Heart left ventricle (tissue), 16 donors: ENCODE data around the gene DOCK7. TPM values are rescaled to one million over a fixed set of nuclear protein-coding genes. Genes with fewer than 3 reads are reported as not detected.

Experiments
- ATAC-seq, 4 donors: fragments of 200-7000 bp; cut with Tn5 transposase; one replicate each; pipeline ENCODE4 v1.9.1; 2020 to 2022; ENCODE audit warnings: moderate library complexity in 4 of 4, mild to moderate bottlenecking in 3 of 4, moderate number of reproducible peaks in 1 of 4
- DNase-seq, 5 donors: peaks; one replicate each; pipeline ENCODE4 v3.0.0-alpha.2; 2020
- H3K27ac ChIP-seq, 12 donors: fragments of 200-600 bp; sonication (generic) in 4 of 12; one replicate each; pipeline versions ENCODE4 v1.5.0 to v1.8.0; 2016 to 2022; ENCODE audit warnings: mild to moderate bottlenecking in 2 of 12
- H3K27me3 ChIP-seq, 9 donors: fragments of 200-600 bp; sonication (generic) in 2 of 9; one replicate each; pipeline versions ENCODE4 v1.5.1 to v1.8.0; 2016 to 2022; ENCODE audit warnings: mild to moderate bottlenecking in 3 of 9
- H3K36me3 ChIP-seq, 9 donors: fragments of 200-600 bp; sonication (generic) in 2 of 9; one replicate each; pipeline versions ENCODE4 v1.5.0 to v1.8.0; 2018 to 2022; ENCODE audit warnings: mild to moderate bottlenecking in 2 of 9
- H3K4me1 ChIP-seq, 12 donors: fragments of 200-600 bp; sonication (generic) in 4 of 12; one replicate each; pipeline versions ENCODE4 v1.5.0 to v1.8.0; 2016 to 2022; ENCODE audit warnings: mild to moderate bottlenecking in 3 of 12
- H3K4me3 ChIP-seq, 12 donors: fragments of 200-600 bp; sonication (generic) in 4 of 12; one replicate each; pipeline versions ENCODE4 v1.5.0 to v1.8.0; 2017 to 2022; ENCODE audit warnings: mild to moderate bottlenecking in 9 of 12, moderate library complexity in 4 of 12
- H3K9me3 ChIP-seq, 12 donors: fragments of 200-600 bp; sonication (generic) in 4 of 12; one replicate each; pipeline versions ENCODE4 v1.5.0 to v1.8.0; 2016 to 2022; ENCODE audit warnings: mild to moderate bottlenecking in 1 of 12
- POLR2A ChIP-seq, 2 donors: fragments of 450-650 bp; IDR thresholded peaks; one replicate each; pipeline ENCODE4 v1.6.1; 2017; ENCODE audit warnings: antibody characterized with exemption in 2 of 2, mild to moderate bottlenecking in 2 of 2, moderate library complexity in 2 of 2
- WGBS, 4 donors: extraction: QIAGEN DNeasy Blood & Tissue Kit in 2 of 4; methylation state at CpG; one replicate each; pipeline versions ENCODE4 v1.1.5 to v1.1.7; 2013 to 2018; 5-methylcytosine and 5-hydroxymethylcytosine counted together
- intact Hi-C, 10 donors: fragments of 100-400 bp; cut with DNase I; formaldehyde crosslinking; loops; one replicate each; pipeline versions ENCODE4 v1.11.1 to v1.14.2; 2022
- polyA plus RNA-seq, 2 donors: library from polyadenylated mRNA; stranded (reverse); fragments of 200-250 nt; gene quantifications; one replicate each; pipeline ENCODE4 v1.2.3, GENCODE V29; 2013
- total RNA-seq, 9 donors: library from RNA; depleted of rRNA in 2 of 9; stranded (reverse); fragments of >200 nt in 2 of 9; fragmentation: NEBNext Ultra II Directional in 3 of 9; extraction: Animal tissue kit (Norgen Biotek cat#: 25700) in 3 of 9; gene quantifications; one replicate each; pipeline versions ENCODE4 v1.1.0 to v1.2.4, GENCODE V29; 2016 to 2023
- TF ChIP-seq, protein P1 (sequence below), 12 donors: fragments of 200-600 bp; sonication (generic) in 4 of 12; IDR thresholded peaks; one replicate each; pipeline versions ENCODE4 v1.5.0 to v1.8.0; 2018 to 2022; ENCODE audit warnings: antibody characterized with exemption in 12 of 12, mild to moderate bottlenecking in 5 of 12
- donor health status: ischemic (EF 13 %, LVEDD 7.1; RV severe dilation, severe dysfunction).
- donor health status: healthy with polysubstance abuse.
- donor health status: DM: no; HTN: yes; CAD: no.
- donor health status: DM: no; HTN: no; CAD: no.
- donor health status: ischemic (EF 25% LVEDD 6.9; RV normal size, moderate dysfunction).
- donor health status: ischemic (EF 25% LVEDD 5.7; RV mildly dilated, moderate dysfunction).
- donor health status: healthy.
- donor health status: DM: yes; HTN: yes; CAD: no.
- donor health status: ischemic (EF 35%, LVEDD 5.7; RV mildly dilated, moderate dysfunction).
- donor health status: nonischemic (EF 11% LVEDD 7.7; RV severe dilation, severe dysfunction).
- donor health status: DM: yes; HTN: yes; CAD: no.
- donor health status: PGD.
- donor health status: ischemic (EF 29% LVEDD 5.4; RV normal size, mild dysfunction).
- donor health status: nonischemic (EF 23%, LVEDD 6.1; RV moderate dilation, normal function).

The DOCK7 gene
- total and polyA plus RNA-seq, 11 donors: 2.9 to 26.7 (median 11.6) TPM

DNA sequence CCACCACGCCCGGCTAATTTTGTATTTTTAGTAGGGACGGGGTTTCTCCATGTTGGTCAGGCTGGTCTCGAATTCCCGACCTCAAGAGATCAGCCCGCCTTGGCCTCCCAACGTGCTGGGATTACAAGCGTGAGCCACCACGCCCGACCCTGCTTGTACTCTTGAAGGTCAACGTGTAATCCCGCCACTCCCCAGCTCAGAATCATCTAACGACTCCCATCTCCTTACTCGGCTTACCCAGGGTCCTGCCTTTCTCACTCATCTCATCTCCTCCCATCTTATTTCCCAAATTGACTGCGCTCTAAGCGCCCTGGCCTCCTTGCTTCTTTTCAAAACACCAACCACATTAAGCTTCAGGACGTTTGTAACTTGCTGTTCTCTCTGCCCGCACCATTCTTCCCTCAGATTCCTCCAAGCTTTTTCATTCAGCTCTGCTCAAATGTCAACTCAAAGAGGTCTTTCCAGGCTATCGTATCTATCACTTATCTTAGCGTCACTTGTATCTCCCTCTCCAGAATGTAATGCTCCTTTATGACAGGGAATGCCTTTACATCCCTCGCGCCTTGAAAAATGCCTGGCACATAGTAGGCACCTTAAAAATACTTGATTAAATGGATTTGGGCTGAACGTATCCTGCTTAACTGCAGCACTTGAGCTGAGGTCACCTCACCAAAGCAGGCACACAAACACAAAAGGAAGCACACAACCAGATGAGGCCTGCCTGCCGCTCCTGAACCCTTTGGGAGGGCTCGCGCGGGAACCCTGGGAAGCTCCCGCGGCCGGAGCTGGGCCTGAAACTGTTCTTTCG, 252.8 kb downstream of the DOCK7 start:
- no peak for DNase-seq
- TF ChIP-seq POLR2A (IDR thresholded peaks at IDR 0.05): no peak
- TF ChIP-seq, protein P1, sequence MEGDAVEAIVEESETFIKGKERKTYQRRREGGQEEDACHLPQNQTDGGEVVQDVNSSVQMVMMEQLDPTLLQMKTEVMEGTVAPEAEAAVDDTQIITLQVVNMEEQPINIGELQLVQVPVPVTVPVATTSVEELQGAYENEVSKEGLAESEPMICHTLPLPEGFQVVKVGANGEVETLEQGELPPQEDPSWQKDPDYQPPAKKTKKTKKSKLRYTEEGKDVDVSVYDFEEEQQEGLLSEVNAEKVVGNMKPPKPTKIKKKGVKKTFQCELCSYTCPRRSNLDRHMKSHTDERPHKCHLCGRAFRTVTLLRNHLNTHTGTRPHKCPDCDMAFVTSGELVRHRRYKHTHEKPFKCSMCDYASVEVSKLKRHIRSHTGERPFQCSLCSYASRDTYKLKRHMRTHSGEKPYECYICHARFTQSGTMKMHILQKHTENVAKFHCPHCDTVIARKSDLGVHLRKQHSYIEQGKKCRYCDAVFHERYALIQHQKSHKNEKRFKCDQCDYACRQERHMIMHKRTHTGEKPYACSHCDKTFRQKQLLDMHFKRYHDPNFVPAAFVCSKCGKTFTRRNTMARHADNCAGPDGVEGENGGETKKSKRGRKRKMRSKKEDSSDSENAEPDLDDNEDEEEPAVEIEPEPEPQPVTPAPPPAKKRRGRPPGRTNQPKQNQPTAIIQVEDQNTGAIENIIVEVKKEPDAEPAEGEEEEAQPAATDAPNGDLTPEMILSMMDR (IDR thresholded peaks at IDR 0.05): no peak
- peak overlapping the region; percentile 91 to 99 (median 96) for H3K27ac ChIP-seq
- ATAC-seq: peak; percentile 7 to 31 (median 20)
- H3K4me1 ChIP-seq: peaks cover 0 to 38% (median 23%) of the 10 kb centered on the region in 12 donors
- peaks cover 0 to 1% (median 0%) of the 10 kb centered on the region in 9 donors for H3K36me3 ChIP-seq
- intact Hi-C loops: no loop called here
- no peaks in the 10 kb centered on the region for H3K27me3 ChIP-seq
- WGBS, 4 donors: 48 to 50% (median 49%) methylated on average over 31 of the region's 31 CpGs
- H3K4me3 ChIP-seq: peak overlapping the region; percentile 61 to 99 (median 88)
- no peaks in the 10 kb centered on the region for H3K9me3 ChIP-seq

DNA sequence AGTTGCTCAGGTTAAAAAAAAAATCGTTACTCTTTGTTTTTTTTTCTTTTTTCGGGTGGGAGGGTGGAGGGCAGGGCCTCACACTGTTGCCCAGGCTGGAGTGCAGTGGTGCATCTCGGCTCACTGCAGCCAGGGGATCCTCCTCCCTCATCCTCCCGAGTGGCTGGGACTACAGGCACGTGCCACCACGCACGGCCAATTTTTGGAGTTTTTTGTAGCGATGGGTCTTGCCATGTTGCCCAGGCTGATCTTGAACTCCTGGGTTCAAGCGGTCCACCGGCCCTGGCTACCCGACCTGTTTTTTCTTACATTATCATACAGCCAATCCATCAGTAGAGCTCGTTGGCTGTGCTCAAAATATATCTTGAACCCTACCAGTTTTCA, 253.6 kb downstream of the DOCK7 start:
- TF ChIP-seq, protein P1 (IDR thresholded peaks at IDR 0.05): no peak
- TF ChIP-seq POLR2A (IDR thresholded peaks at IDR 0.05): no peak
- no peak for ATAC-seq
- no peak for DNase-seq
- 93 to 96% (median 94%) methylated on average over 12 of the region's 12 CpGs for WGBS, 4 donors
- H3K36me3 ChIP-seq: no peaks in the 10 kb centered on the region
- intact Hi-C loops: no loop called here
- H3K4me1 ChIP-seq: peaks cover 0 to 29% (median 19%) of the 10 kb centered on the region in 12 donors
- H3K27ac ChIP-seq: no peak overlapping the region
- no peak overlapping the region for H3K4me3 ChIP-seq
- no peaks in the 10 kb centered on the region for H3K27me3 ChIP-seq
- no peaks in the 10 kb centered on the region for H3K9me3 ChIP-seq

DNA sequence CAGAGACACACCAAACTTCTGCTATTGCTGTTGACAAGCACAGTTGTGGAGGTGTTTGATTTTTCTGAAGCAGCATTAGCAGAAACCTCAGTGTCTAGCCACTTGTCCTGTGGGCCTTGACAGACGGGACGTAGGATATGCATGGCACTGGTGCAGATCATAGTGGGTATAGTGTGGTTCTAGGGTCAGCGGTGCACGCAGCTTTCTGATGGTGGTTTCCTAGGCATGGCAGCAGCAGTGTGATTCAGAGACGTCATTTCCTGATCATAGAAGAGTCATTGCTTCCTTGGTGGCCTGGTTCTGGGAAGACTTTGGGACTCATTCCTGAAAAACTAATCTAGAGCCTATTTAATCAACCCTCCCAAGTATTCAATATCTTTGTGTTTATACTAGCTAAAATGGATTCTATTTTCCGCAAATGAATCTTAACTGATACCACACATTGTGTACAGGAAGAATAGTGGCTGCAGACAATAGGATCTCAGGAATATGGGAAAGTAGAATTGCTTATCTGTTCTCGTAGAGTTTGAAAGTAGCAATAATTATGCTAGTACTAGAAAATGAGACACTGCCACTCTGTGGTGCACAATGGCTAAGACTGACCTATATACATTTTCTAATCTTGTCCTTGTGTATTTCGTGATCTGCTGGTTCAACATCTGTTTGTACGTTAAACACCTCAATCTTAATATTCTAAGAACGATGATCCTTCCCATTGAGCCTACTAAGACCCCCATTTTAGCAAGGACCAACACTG, 254.1 kb downstream of the DOCK7 start:
- no peak for DNase-seq
- H3K4me1 ChIP-seq: peaks cover 0 to 24% (median 16%) of the 10 kb centered on the region in 12 donors
- no peaks in the 10 kb centered on the region for H3K27me3 ChIP-seq
- no peak overlapping the region for H3K27ac ChIP-seq
- no peak for ATAC-seq
- no peak overlapping the region for H3K4me3 ChIP-seq
- intact Hi-C loops: no loop called here
- H3K9me3 ChIP-seq: no peaks in the 10 kb centered on the region
- no peak for TF ChIP-seq POLR2A (IDR thresholded peaks at IDR 0.05)
- TF ChIP-seq, protein P1 (IDR thresholded peaks at IDR 0.05): no peak
- 81 to 86% (median 82%) methylated on average over 10 of the region's 10 CpGs for whole genome bisulfite sequencing, 4 donors
- H3K36me3 ChIP-seq: no peaks in the 10 kb centered on the region

DNA sequence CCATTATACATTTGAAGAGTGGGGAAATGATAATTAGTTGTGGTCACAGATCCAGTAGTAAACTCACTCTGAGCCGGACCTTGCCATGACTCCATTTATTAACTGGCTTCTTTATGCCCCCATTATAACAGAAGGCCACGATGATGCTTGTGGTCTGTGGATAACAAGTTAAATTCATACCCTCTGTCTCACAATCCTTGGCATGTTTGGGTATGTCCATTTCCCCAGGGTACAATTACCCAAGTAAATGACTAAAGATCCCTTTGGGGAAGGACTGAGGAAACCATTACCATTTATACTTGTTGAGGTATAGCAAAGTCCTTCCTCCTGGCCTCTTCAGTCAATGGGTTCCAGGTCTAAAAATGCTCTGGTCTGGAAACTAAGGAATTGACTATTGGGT, 258.6 kb downstream of the DOCK7 start:
- Histone ChIP-seq H3K27ac (no peak overlapping the region), H3K4me1 (peaks cover 0 to 5% (median 0%) of the 10 kb centered on the region in 12 donors), H3K9me3 (no peaks in the 10 kb centered on the region), H3K36me3 (no peaks in the 10 kb centered on the region), H3K27me3 (no peaks in the 10 kb centered on the region), H3K4me3 (no peak overlapping the region)
- ATAC-seq: no peak
- no peak for TF ChIP-seq POLR2A (IDR thresholded peaks at IDR 0.05)
- TF ChIP-seq, protein P1 (IDR thresholded peaks at IDR 0.05): no peak
- DNase-seq: no peak
- intact Hi-C loops: no loop called here
- WGBS, 4 donors: 88 to 100% (median 96%) methylated on average over 2 of the region's 2 CpGs
